GM18499 (cell line): ENCODE data around the gene ABCB9.
A peak's percentile ranks its signal among the peaks of the same experiment; 100 is the strongest.
"Not testable (repeated sequence)": the region's sequence is repeated elsewhere in the genome, so short reads cannot be mapped to it uniquely, and the experiment has no call there.

Experiments used
- ATAC-seq: cut with Tn5 transposase; IDR thresholded peaks from one replicate; pipeline ENCODE4 v1.9.1; 2021; ENCODE audit warnings: moderate number of reproducible peaks; ENCODE audit not compliant: insufficient read depth, unreplicated experiment

ABCB9 gene

GRCh38 chr12:122903693-122904034 is 62.6 kb downstream of the ABCB9 start:
- ATAC-seq = no peak

GRCh38 chr12:122902854-122903692 is 63.2 kb downstream of the ABCB9 start:
- no peak for ATAC-seq

GRCh38 chr12:122899887-122900286 is 66.4 kb downstream of the ABCB9 start:
- no peak for ATAC-seq

GRCh38 chr12:122896662-122897061 is 69.6 kb downstream of the ABCB9 start:
- ATAC-seq = no peak

GRCh38 chr12:122895704-122896636 is 70.3 kb downstream of the ABCB9 start, which contains the start of gene VPS37B:
Gene VPS37B, minus strand, starts transcription at chr12:122896124. Its CDS starts 62 bp downstream, at chr12:122896062.
- ATAC-seq = no peak

GRCh38 chr12:122895320-122895703 is 71.0 kb downstream of the ABCB9 start:
- no peak for ATAC-seq

- no peak for ATAC-seq
Observed at GRCh38 chr12:122894193-122895121, 71.8 kb downstream of the ABCB9 start.

GRCh38 chr12:122893208-122894153 is 72.8 kb downstream of the ABCB9 start:
- ATAC-seq = no peak

- ATAC-seq = not testable (repeated sequence)
Observed at GRCh38 chr12:122892724-122893123, 73.5 kb downstream of the ABCB9 start.

- ATAC-seq = no peak
Observed at GRCh38 chr12:122891661-122892525, 74.4 kb downstream of the ABCB9 start.

GRCh38 chr12:122889761-122890520 is 76.3 kb downstream of the ABCB9 start:
- no peak for ATAC-seq

- no peak for ATAC-seq
Observed at GRCh38 chr12:122888232-122888752, 78.0 kb downstream of the ABCB9 start.

GRCh38 chr12:122887819-122888212 is 78.4 kb downstream of the ABCB9 start:
- no peak for ATAC-seq

- ATAC-seq = peak; percentile 66
Observed at GRCh38 chr12:122886851-122887818, 79.1 kb downstream of the ABCB9 start.

- ATAC-seq = no peak
Observed at GRCh38 chr12:122886161-122886560, 80.1 kb downstream of the ABCB9 start.

GRCh38 chr12:122884860-122885259 is 81.4 kb downstream of the ABCB9 start:
- ATAC-seq = no peak
